Measurements from ENCODE around the gene HDAC9.

Gene HDAC9

DNA sequence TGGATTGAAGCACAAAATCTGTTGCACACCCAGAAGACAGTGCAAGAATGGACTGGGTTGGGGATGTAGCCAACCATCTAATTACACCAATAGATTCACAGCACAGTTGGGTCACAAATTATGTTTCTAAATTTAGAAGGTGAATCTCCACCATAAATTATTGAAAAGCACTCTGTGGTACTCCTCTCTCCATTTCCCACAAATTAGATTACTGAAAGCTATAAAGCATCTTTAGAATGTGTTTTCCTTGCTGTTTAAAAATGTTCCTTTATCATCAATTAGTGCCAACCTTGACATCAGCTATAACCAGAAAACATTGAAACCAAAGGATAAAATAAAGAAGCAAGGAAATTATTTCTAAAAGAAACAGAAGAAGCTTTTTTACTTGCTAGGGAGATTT is 39.9 kb upstream of the HDAC9 start:
- Histone ChIP-seq H3F3A (ENCODE audit: control insufficient read depth, insufficient read depth) (no peaks in the 10 kb centered on the region), H3K9me2 (replicated peaks; ENCODE audit: control insufficient read depth, low read length) (no peaks in the 10 kb centered on the region), H3K4me2 (ENCODE audit: low read length) (no peak overlapping the region), H3K27me3 (ENCODE audit: control insufficient read depth, low read length) (no peaks in the 10 kb centered on the region), H3K36me3 (ENCODE audit: control insufficient read depth, low read length) (no peaks in the 10 kb centered on the region), H3K4me3 (ENCODE audit: low read length) (no peak overlapping the region), H3K27ac (ENCODE audit: low read depth, low read length) (no peak overlapping the region), H3K79me2 (ENCODE audit: control insufficient read depth, low read length) (no peaks in the 10 kb centered on the region), H4K20me1 (ENCODE audit: control insufficient read depth, insufficient read depth, low read depth, low read length) (no peaks in the 10 kb centered on the region), H3K4me1 (ENCODE audit: control insufficient read depth, low read length) (peaks cover 4% of the 10 kb centered on the region; the same call in 1 of the 2 replicates), H3K9me3 (ENCODE audit: control insufficient read depth, insufficient read depth, low read length) (peaks cover 6% of the 10 kb centered on the region; the same call in 1 of the 2 replicates)
- no peak for TF ChIP-seq EZH2phosphoT487 (IDR thresholded peaks at IDR 0.05; ENCODE audit: borderline replicate concordance, low read length)
- TF ChIP-seq, protein P1, sequence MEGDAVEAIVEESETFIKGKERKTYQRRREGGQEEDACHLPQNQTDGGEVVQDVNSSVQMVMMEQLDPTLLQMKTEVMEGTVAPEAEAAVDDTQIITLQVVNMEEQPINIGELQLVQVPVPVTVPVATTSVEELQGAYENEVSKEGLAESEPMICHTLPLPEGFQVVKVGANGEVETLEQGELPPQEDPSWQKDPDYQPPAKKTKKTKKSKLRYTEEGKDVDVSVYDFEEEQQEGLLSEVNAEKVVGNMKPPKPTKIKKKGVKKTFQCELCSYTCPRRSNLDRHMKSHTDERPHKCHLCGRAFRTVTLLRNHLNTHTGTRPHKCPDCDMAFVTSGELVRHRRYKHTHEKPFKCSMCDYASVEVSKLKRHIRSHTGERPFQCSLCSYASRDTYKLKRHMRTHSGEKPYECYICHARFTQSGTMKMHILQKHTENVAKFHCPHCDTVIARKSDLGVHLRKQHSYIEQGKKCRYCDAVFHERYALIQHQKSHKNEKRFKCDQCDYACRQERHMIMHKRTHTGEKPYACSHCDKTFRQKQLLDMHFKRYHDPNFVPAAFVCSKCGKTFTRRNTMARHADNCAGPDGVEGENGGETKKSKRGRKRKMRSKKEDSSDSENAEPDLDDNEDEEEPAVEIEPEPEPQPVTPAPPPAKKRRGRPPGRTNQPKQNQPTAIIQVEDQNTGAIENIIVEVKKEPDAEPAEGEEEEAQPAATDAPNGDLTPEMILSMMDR (IDR thresholded peaks at IDR 0.05; ENCODE audit: low read depth, low read length, poor library complexity, severe bottlenecking), result no peak

DNA sequence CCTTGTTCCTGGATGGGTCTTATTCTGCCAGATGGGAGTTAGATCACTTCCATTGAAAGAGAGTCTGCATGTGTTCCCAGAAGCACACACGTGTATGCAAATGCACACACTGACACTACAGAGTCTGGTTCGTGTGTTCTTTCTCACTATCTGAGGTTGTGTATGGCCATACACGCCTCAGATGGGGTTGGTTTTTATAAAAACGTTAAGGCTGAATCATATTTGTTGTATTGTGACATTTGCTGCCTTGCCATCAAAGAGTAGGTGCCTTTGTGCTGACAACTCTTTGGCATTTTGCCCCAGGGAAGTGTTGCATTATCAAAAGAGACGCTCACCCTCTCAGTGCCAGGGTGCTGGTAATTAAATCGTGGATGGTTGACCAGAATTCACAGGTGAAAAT is 37.7 kb upstream of the HDAC9 start:
- Histone ChIP-seq H3K4me2 (ENCODE audit: low read length) (no peak overlapping the region), H3K9me2 (replicated peaks; ENCODE audit: control insufficient read depth, low read length) (no peaks in the 10 kb centered on the region), H3K9me3 (ENCODE audit: control insufficient read depth, insufficient read depth, low read length) (no peaks in the 10 kb centered on the region), H3K27me3 (ENCODE audit: control insufficient read depth, low read length) (no peaks in the 10 kb centered on the region), H3K4me1 (ENCODE audit: control insufficient read depth, low read length) (peaks cover 4% of the 10 kb centered on the region; the same call in 1 of the 2 replicates), H3K79me2 (ENCODE audit: control insufficient read depth, low read length) (no peaks in the 10 kb centered on the region), H3K36me3 (ENCODE audit: control insufficient read depth, low read length) (no peaks in the 10 kb centered on the region), H3F3A (ENCODE audit: control insufficient read depth, insufficient read depth) (peaks cover 3% of the 10 kb centered on the region; the same call in 1 of the 2 replicates), H3K4me3 (ENCODE audit: low read length) (no peak overlapping the region), H3K27ac (ENCODE audit: low read depth, low read length) (no peak overlapping the region), H4K20me1 (ENCODE audit: control insufficient read depth, insufficient read depth, low read depth, low read length) (no peaks in the 10 kb centered on the region)
- TF ChIP-seq, protein P1 (IDR thresholded peaks at IDR 0.05; ENCODE audit: low read depth, low read length, poor library complexity, severe bottlenecking), result no peak
- TF ChIP-seq EZH2phosphoT487 (IDR thresholded peaks at IDR 0.05; ENCODE audit: borderline replicate concordance, low read length), result no peak

DNA sequence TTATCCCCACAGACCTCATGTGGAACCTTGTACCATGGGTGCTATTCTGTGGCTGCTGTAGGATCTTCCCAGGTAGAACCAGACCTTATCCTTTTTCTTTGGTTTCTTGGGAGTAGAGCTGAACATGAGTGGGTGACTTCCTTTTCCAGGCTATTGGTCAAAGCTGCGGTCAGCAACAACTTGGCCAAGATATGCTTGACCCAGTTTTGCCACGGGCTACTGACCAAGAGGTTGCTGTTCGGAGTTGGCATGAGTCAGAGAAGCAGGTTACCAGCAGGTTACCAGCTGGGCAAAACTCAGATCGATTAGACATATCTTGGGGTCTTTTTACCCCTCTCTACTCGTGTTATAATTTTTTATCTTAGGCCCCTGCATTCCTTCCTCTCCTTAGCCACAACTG is 36.7 kb upstream of the HDAC9 start:
- H3F3A ChIP-seq (ENCODE audit: control insufficient read depth, insufficient read depth), result peaks cover 3% of the 10 kb centered on the region; the same call in 1 of the 2 replicates
- H3K9me3 ChIP-seq (ENCODE audit: control insufficient read depth, insufficient read depth, low read length), result no peaks in the 10 kb centered on the region
- H3K4me1 ChIP-seq (ENCODE audit: control insufficient read depth, low read length), result peaks cover 4% of the 10 kb centered on the region; the same call in 1 of the 2 replicates
- H3K36me3 ChIP-seq (ENCODE audit: control insufficient read depth, low read length), result no peaks in the 10 kb centered on the region
- H3K9me2 ChIP-seq (replicated peaks; ENCODE audit: control insufficient read depth, low read length), result no peaks in the 10 kb centered on the region
- H4K20me1 ChIP-seq (ENCODE audit: control insufficient read depth, insufficient read depth, low read depth, low read length), result no peaks in the 10 kb centered on the region
- TF ChIP-seq EZH2phosphoT487 (IDR thresholded peaks at IDR 0.05; ENCODE audit: borderline replicate concordance, low read length), result no peak
- TF ChIP-seq, protein P1 (IDR thresholded peaks at IDR 0.05; ENCODE audit: low read depth, low read length, poor library complexity, severe bottlenecking), result no peak
- no peak overlapping the region for H3K27ac ChIP-seq (ENCODE audit: low read depth, low read length)
- no peak overlapping the region for H3K4me3 ChIP-seq (ENCODE audit: low read length)
- no peak overlapping the region for H3K4me2 ChIP-seq (ENCODE audit: low read length)
- no peaks in the 10 kb centered on the region for H3K27me3 ChIP-seq (ENCODE audit: control insufficient read depth, low read length)
- H3K79me2 ChIP-seq (ENCODE audit: control insufficient read depth, low read length), result no peaks in the 10 kb centered on the region

Measured in DOHH2 (cell line).